Upper lobe of left lung (tissue), 4 donors: ENCODE results near the gene CLCA2.

Source experiments
- EP300 ChIP-seq, 4 donors: sonication (generic); formaldehyde crosslinking; IDR thresholded peaks; one replicate each; pipeline ENCODE4 v1.5.1; 2017; ENCODE audit warnings: antibody characterized with exemption in 4 of 4, control low read depth in 2 of 4
- POLR2A ChIP-seq, 4 donors: fragments of 450-650 bp; IDR thresholded peaks; one replicate each; pipeline ENCODE4 v1.5.1; 2016 to 2017; ENCODE audit warnings: antibody characterized with exemption in 4 of 4, mild to moderate bottlenecking in 2 of 4
- POLR2AphosphoS5 ChIP-seq, 2 donors: sonication (generic); formaldehyde crosslinking; IDR thresholded peaks; one replicate each; pipeline ENCODE4 v1.5.1; 2017; ENCODE audit warnings: antibody characterized with exemption in 2 of 2
- TF ChIP-seq, protein P1 (sequence below), 6 experiments: fragments of 450-650 bp in 4 of 6; fragments of 200-600 bp in 2 of 6; sonication (generic) in 2 of 6; IDR thresholded peaks; one replicate each; pipeline ENCODE4 v1.5.1; 2016 to 2019; ENCODE audit warnings: antibody characterized with exemption in 6 of 6

DNA sequence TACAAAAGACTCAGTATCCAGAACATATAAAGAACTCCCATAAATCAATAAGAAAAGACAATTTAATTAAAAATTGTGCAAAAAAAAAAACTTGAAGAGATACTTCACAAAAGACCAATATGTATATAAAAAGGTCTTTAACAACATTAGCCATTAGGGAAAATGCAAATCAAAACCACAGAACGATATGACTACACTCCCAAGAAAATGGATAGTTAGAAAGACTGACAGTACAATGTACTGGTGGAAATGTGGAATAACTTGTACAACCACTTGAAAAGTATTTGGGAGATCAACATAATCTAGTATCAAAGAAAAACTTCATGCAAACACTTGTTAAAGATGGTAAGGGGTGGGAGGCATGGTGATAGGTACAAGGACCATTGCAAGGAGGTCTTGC, 40.8 kb downstream of the CLCA2 start:
- no peak for TF ChIP-seq POLR2AphosphoS5 (IDR thresholded peaks at IDR 0.05)
- no peak for TF ChIP-seq POLR2A (IDR thresholded peaks at IDR 0.05)
- TF ChIP-seq, protein P1, sequence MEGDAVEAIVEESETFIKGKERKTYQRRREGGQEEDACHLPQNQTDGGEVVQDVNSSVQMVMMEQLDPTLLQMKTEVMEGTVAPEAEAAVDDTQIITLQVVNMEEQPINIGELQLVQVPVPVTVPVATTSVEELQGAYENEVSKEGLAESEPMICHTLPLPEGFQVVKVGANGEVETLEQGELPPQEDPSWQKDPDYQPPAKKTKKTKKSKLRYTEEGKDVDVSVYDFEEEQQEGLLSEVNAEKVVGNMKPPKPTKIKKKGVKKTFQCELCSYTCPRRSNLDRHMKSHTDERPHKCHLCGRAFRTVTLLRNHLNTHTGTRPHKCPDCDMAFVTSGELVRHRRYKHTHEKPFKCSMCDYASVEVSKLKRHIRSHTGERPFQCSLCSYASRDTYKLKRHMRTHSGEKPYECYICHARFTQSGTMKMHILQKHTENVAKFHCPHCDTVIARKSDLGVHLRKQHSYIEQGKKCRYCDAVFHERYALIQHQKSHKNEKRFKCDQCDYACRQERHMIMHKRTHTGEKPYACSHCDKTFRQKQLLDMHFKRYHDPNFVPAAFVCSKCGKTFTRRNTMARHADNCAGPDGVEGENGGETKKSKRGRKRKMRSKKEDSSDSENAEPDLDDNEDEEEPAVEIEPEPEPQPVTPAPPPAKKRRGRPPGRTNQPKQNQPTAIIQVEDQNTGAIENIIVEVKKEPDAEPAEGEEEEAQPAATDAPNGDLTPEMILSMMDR (IDR thresholded peaks at IDR 0.05) = no peak
- TF ChIP-seq EP300 (IDR thresholded peaks at IDR 0.05) = no peak
